ENCODE measurements around the gene RASSF8. TPM values are rescaled to one million over a fixed set of nuclear protein-coding genes. Genes with fewer than 3 reads are reported as not detected.

The RASSF8 gene
- total and polyA plus RNA-seq, 2 donors (not counting 3 experiments of a cell fraction or from before 2014, with no cell fraction given): 11.1 to 59.3 TPM

- no peak for FAIRE-seq
- Histone ChIP-seq H3K27me3 (ENCODE audit: control insufficient read depth in 2 of 2, insufficient read depth in 2 of 2, low read length in 2 of 2) (no peaks in the 10 kb centered on the region), H3K9ac (replicated peaks; ENCODE audit: extremely low read depth, insufficient read depth, low read length) (no peak overlapping the region), H3K9me3 (replicated peaks; ENCODE audit: control insufficient read depth, insufficient read depth, low read length) (no peaks in the 10 kb centered on the region), H3K4me3 (replicated peaks in 1 of 3; ENCODE audit: insufficient read depth in 1 of 3, low read depth in 1 of 3, low read length in 3 of 3) (no peak overlapping the region), H3K79me2 (ENCODE audit: control insufficient read depth, insufficient read depth, low read length) (no peaks in the 10 kb centered on the region), H2AFZ (ENCODE audit: low read depth, low read length) (no peak overlapping the region), H3K4me1 (ENCODE audit: control insufficient read depth, extremely low read depth, insufficient read depth, low read length) (no peaks in the 10 kb centered on the region), H3K9me1 (replicated peaks; ENCODE audit: control insufficient read depth, extremely low read depth, insufficient read depth, low read length) (no peaks in the 10 kb centered on the region), H3K36me3 (ENCODE audit: control insufficient read depth in 2 of 2, extremely low read depth in 1 of 2, insufficient read depth in 2 of 2, low read length in 2 of 2) (no peaks in the 10 kb centered on the region), H3K4me2 (ENCODE audit: insufficient read depth, low read length) (no peak overlapping the region), H4K20me1 (replicated peaks; ENCODE audit: control insufficient read depth, extremely low read depth, insufficient read depth, low read length) (no peaks in the 10 kb centered on the region), H3K27ac (ENCODE audit: insufficient read depth, low read depth, low read length) (no peak overlapping the region)
- ChIA-PET POLR2A (no interaction called here), CTCF (interaction anchor here (1.4 to 1.7 kb wide), 2 partner anchors 9 to 16 kb away, joined by 4 to 5 read pairs; no protein-coding TSS in a partner anchor)
- BruUV-seq (replicated peaks): no TSS peak
- intact Hi-C loops (cut with micrococcal nuclease): no loop called here
- peak; percentile 56 for DNase-seq (ENCODE audit: low read depth, low spot score)
- dilution Hi-C loops (cut with MboI; ENCODE audit: extremely low pct_ligation_motif_present, low sequenced_read_pairs): no loop called here
- TF ChIP-seq JUN (IDR thresholded peaks at IDR 0.05; ENCODE audit: borderline replicate concordance, insufficient read depth, insufficient read length, low read depth) (no peak), MYC (IDR thresholded peaks at IDR 0.05; ENCODE audit: low read depth, low read length) (no peak), POLR2AphosphoS5 (IDR thresholded peaks at IDR 0.05; ENCODE audit: insufficient read depth, low read depth, low read length) (no peak), EZH2 (IDR thresholded peaks at IDR 0.05; ENCODE audit: borderline replicate concordance, low read depth, low read length, severe bottlenecking) (no peak), POLR2A (IDR thresholded peaks at IDR 0.05; ENCODE audit: low read depth, low read length) (no peak), GATA2 (IDR thresholded peaks at IDR 0.05; ENCODE audit: insufficient read depth, insufficient read length, low read depth, low read length) (no peak), MAX (IDR thresholded peaks at IDR 0.05; ENCODE audit: insufficient read depth, insufficient read length) (no peak), FOS (IDR thresholded peaks at IDR 0.05; ENCODE audit: borderline replicate concordance, insufficient read depth, low read length) (no peak), CTCF (IDR thresholded peaks at IDR 0.05; ENCODE audit: extremely low read depth in 1 of 2, insufficient read depth in 1 of 2, low read depth in 1 of 2, low read length in 2 of 2) (no peak)
Measured at GRCh38 chr12:26102953-26103352, 144.5 kb downstream of the RASSF8 start.

Data from endothelial cell of umbilical vein (primary cell).